ENCODE results near the gene GAS7.

DNA sequence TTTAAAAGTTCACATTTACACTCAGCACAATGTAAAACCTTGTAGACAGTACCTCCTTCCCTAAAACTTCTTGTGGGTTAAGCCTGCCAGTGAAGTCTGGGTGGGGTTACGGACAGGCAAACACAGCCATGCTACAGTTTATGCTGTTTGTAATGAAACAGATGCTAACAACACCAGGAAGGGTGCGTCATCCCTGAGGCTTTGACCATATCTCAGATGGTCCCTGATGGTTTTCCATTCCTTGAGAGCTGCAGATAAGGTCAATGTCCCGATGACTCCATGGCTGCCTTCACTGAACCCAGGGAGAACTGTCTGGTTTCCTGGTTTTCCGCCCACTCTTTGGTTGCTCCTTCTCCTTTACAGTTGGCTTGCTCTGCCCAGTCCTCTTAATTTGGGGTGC, 29.1 kb downstream of the GAS7 start:
- no peak for TF ChIP-seq EZH2 (IDR thresholded peaks at IDR 0.05)
- no peak for TF ChIP-seq CTCF (IDR thresholded peaks at IDR 0.05)
- no peak for TF ChIP-seq EZH2phosphoT487 (IDR thresholded peaks at IDR 0.05)
